ENCODE measurements around the gene DDX28.
"Not testable (repeated sequence)": the region's sequence is repeated elsewhere in the genome, so short reads cannot be mapped to it uniquely, and the experiment has no call there.

Gene DDX28

GRCh38 chr16:68037841-68038597 lies 15.0 kb upstream of the DDX28 start:
- DNase-seq: peak; percentile 9 to 36

GRCh38 chr16:68035227-68035626 lies 12.2 kb upstream of the DDX28 start:
- no peak for DNase-seq

- DNase-seq: no peak
Observed at GRCh38 chr16:68033101-68033500, 10.1 kb upstream of the DDX28 start.

GRCh38 chr16:68031951-68032350 lies 8.9 kb upstream of the DDX28 start:
- no peak for DNase-seq

GRCh38 chr16:68030108-68030507 lies 7.1 kb upstream of the DDX28 start:
- not testable (repeated sequence) for DNase-seq

GRCh38 chr16:68028996-68029395 lies 6.0 kb upstream of the DDX28 start:
- no peak for DNase-seq

GRCh38 chr16:68022278-68022727 lies 729 bp downstream of the DDX28 start:
- no peak for DNase-seq

GRCh38 chr16:68021490-68021889 lies 1.5 kb downstream of the DDX28 start:
- no peak for DNase-seq

- no peak for DNase-seq
Observed at GRCh38 chr16:68019167-68019680, 3.8 kb downstream of the DDX28 start.

GRCh38 chr16:68015681-68016080 lies 7.4 kb downstream of the DDX28 start, which contains the start of gene DPEP2NB:
Gene DPEP2NB (minus strand): TSS chr16:68015911. CDS start chr16:68015770, 141 bp downstream.
- no peak for DNase-seq

- DNase-seq: peak; percentile 31 to 33
Observed at GRCh38 chr16:68013440-68013839, 9.6 kb downstream of the DDX28 start.

GRCh38 chr16:68009872-68010271 lies 13.2 kb downstream of the DDX28 start:
- DNase-seq: not testable (repeated sequence)

- DNase-seq: no peak
Observed at GRCh38 chr16:68009157-68009735, 13.8 kb downstream of the DDX28 start.

- peak; percentile 98 for DNase-seq
Observed at GRCh38 chr16:68005786-68006286, 17.2 kb downstream of the DDX28 start.

- peak; percentile 41 to 66 for DNase-seq
Observed at GRCh38 chr16:68005211-68005610, 17.8 kb downstream of the DDX28 start.

GRCh38 chr16:68003031-68003430 lies 20.0 kb downstream of the DDX28 start:
- no peak for DNase-seq

- DNase-seq: peak; percentile 56 to 60
Observed at GRCh38 chr16:68000450-68000849, 22.6 kb downstream of the DDX28 start.

- peak; percentile 80 to 86 for DNase-seq
Observed at GRCh38 chr16:67999985-68000384, 23.0 kb downstream of the DDX28 start.

- DNase-seq: peak; percentile 92 to 95
Observed at GRCh38 chr16:67998779-67999688, 24.0 kb downstream of the DDX28 start, which contains the start of gene DPEP2. Gene DPEP2 (minus strand): TSS chr16:67999484. CDS start chr16:67993212, 6,272 bp downstream.

- DNase-seq: not testable (repeated sequence)
Observed at GRCh38 chr16:67998231-67998778, 24.7 kb downstream of the DDX28 start.

- no peak for DNase-seq
Observed at GRCh38 chr16:67996666-67997065, 26.4 kb downstream of the DDX28 start.

GRCh38 chr16:67995423-67995822 lies 27.6 kb downstream of the DDX28 start:
- peak; percentile 74 to 79 for DNase-seq
